ENCODE measurements around the gene G3BP1. TPM values are rescaled to one million over a fixed set of nuclear protein-coding genes. Genes with fewer than 3 reads are reported as not detected.
A peak's percentile ranks its signal among the peaks of the same experiment; 100 is the strongest.

G3BP1 gene
- total RNA-seq, 4 donors from 2014 or later, result 72.1 to 240 (median 168) TPM

- intact Hi-C loops (cut with DNase I; ENCODE audit: low total_unique reads), result no loop called here
- Histone ChIP-seq H3K27ac (no peak overlapping the region), H3K36me3 (no peaks in the 10 kb centered on the region), H3K4me3 (no peak overlapping the region), H3K27me3 (no peaks in the 10 kb centered on the region), H3K9me3 (no peaks in the 10 kb centered on the region), H3K4me1 (no peaks in the 10 kb centered on the region)
- DNase-seq, result no peak
- TF ChIP-seq POLR2A (IDR thresholded peaks at IDR 0.05) (no peak), CTCF (IDR thresholded peaks at IDR 0.05) (no peak)
These were observed 38.2 kb upstream of the G3BP1 start for GRCh38 chr5:151733358-151734063.

- intact Hi-C loops (cut with DNase I; ENCODE audit: low total_unique reads), result no loop called here
- Histone ChIP-seq H3K36me3 (no peaks in the 10 kb centered on the region), H3K27ac (no peak overlapping the region), H3K4me1 (no peaks in the 10 kb centered on the region), H3K4me3 (no peak overlapping the region), H3K27me3 (no peaks in the 10 kb centered on the region), H3K9me3 (no peaks in the 10 kb centered on the region)
- TF ChIP-seq CTCF (IDR thresholded peaks at IDR 0.05) (no peak), POLR2A (IDR thresholded peaks at IDR 0.05) (no peak)
- DNase-seq, result no peak
These were observed 37.7 kb upstream of the G3BP1 start for GRCh38 chr5:151734064-151734408.

- DNase-seq, result no peak
- TF ChIP-seq CTCF (IDR thresholded peaks at IDR 0.05), result no peak
- no peak for TF ChIP-seq POLR2A (IDR thresholded peaks at IDR 0.05)
- Histone ChIP-seq H3K4me1 (no peaks in the 10 kb centered on the region), H3K27ac (no peak overlapping the region), H3K9me3 (no peaks in the 10 kb centered on the region), H3K27me3 (no peaks in the 10 kb centered on the region), H3K36me3 (no peaks in the 10 kb centered on the region), H3K4me3 (no peak overlapping the region)
- intact Hi-C loops (cut with DNase I; ENCODE audit: low total_unique reads), result no loop called here
These were observed 36.1 kb upstream of the G3BP1 start for GRCh38 chr5:151735646-151736045.

GRCh38 chr5:151737431-151737830 lies 34.3 kb upstream of the G3BP1 start:
- H3K36me3 ChIP-seq, result no peaks in the 10 kb centered on the region
- H3K27ac ChIP-seq, result peak overlapping the region in 1 of 2 donors; percentile 93

More at GRCh38 chr5:151737431-151737830, 34.3 kb upstream of the G3BP1 start:
- Histone ChIP-seq H3K4me3 (no peak overlapping the region), H3K9me3 (no peaks in the 10 kb centered on the region), H3K4me1 (peaks cover 4 to 12% of the 10 kb centered on the region in 2 donors), H3K27me3 (no peaks in the 10 kb centered on the region)
- intact Hi-C loops (cut with DNase I; ENCODE audit: low total_unique reads), result no loop called here
- TF ChIP-seq POLR2A (IDR thresholded peaks at IDR 0.05) (no peak), CTCF (IDR thresholded peaks at IDR 0.05) (no peak)
- no peak for DNase-seq

All from uterus (tissue), 4 donors.